GM13977 (cell line): ENCODE measurements around the gene ADAM10.

ENCODE experiments used
- DNase-seq: peaks from one replicate; pipeline ENCODE4 v3.0.0; 2012; ENCODE audit warnings: low spot score
- in situ Hi-C: fragments of 300-500 bp; cut with MboI; formaldehyde crosslinking; loops from one replicate; pipeline ENCODE4 v1.12.0; 2022; ENCODE audit warnings: low sequenced_read_pairs, low pct_unique_long_range_greater_than_20kb, mixed read lengths, inconsistent platforms; ENCODE audit not compliant: unreplicated experiment
- TF ChIP-seq, protein P1 (sequence below): IDR thresholded peaks from 2 replicates; pipeline ENCODE4 v1.5.1; 2012; ENCODE audit warnings: mild to moderate bottlenecking, control low read depth; ENCODE audit not compliant: insufficient read depth; ENCODE audit errors: extremely low read depth, missing control alignments

The ADAM10 gene

DNA sequence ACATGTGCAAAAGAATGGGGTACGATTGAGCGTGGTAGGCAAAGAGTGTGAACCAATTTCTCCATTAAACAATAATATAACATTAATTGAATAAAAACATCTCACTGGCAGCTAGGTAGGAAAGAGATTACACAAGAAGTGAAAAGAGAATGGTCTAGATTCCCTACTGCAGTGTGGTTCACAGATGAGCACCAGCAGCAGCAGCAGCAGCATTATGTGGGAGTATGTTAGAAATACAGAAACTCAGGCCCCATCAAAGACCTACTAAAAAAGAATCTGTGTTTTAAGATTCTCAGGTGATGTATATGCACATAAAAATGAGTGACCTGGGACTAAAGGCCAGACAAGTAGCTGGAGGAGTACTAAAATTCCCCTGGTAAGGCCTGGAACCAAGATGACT lies 118.2 kb downstream of the ADAM10 start:
- DNase-seq: no peak
- in situ Hi-C loops: no loop called here
- TF ChIP-seq, protein P1, sequence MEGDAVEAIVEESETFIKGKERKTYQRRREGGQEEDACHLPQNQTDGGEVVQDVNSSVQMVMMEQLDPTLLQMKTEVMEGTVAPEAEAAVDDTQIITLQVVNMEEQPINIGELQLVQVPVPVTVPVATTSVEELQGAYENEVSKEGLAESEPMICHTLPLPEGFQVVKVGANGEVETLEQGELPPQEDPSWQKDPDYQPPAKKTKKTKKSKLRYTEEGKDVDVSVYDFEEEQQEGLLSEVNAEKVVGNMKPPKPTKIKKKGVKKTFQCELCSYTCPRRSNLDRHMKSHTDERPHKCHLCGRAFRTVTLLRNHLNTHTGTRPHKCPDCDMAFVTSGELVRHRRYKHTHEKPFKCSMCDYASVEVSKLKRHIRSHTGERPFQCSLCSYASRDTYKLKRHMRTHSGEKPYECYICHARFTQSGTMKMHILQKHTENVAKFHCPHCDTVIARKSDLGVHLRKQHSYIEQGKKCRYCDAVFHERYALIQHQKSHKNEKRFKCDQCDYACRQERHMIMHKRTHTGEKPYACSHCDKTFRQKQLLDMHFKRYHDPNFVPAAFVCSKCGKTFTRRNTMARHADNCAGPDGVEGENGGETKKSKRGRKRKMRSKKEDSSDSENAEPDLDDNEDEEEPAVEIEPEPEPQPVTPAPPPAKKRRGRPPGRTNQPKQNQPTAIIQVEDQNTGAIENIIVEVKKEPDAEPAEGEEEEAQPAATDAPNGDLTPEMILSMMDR: no peak

DNA sequence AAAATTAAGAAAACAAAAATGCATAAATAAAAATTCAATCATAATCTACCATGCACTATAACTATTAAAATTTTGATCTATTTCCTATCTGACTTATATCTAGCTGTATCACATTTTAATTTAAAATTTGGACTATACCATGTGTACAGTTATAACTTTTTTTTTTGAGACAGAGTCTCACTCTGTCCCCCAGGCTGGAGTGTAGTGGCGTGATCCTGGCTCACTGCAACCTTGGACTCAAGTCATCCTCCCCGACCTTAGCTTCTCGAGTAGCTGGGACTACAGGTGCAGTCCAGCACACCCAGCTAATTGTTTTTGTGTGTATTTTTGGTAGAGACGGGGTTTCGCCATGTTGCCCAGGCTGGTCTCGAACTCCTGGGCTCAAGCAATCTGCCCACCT lies 119.9 kb downstream of the ADAM10 start:
- in situ Hi-C loops: no loop called here
- TF ChIP-seq, protein P1: no peak

DNA sequence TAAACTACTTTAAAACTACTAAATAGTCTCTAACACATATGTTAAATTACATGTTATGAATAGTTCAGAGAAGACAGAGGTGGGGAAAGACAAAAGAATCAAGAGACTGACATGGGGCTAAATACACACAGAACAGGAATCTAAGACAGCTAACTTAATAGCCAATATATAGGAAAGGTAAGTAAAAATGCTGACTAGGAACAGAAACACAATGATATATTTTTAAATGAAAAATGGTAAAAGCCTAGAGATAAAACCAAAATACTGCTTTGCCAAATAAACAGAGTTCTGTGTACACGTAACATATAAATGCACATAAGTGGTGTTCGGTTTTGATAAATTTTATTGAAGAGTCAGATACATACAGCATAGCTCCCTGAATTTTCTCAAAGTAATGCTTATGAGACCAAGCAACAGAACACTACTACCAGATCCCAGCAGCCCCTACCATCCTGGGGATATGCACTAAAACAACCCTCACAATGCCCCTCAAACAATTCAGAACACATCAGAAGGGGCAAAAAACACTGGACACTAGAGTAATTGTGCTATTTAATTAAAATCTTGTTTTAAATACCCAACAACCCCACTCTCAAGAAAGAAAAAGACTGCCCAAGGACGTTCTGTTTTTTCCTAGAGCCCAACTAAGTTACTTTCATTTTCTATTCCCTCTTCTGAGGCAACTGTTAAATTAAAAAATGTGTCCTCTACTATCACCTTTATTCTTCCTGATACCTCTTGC lies 121.1 kb downstream of the ADAM10 start:
- DNase-seq: peak; percentile 23
- in situ Hi-C loops: no loop called here
- TF ChIP-seq, protein P1: no peak

More for the DNA sequence above, 119.9 kb downstream of the ADAM10 start:
- DNase-seq: no peak

DNA sequence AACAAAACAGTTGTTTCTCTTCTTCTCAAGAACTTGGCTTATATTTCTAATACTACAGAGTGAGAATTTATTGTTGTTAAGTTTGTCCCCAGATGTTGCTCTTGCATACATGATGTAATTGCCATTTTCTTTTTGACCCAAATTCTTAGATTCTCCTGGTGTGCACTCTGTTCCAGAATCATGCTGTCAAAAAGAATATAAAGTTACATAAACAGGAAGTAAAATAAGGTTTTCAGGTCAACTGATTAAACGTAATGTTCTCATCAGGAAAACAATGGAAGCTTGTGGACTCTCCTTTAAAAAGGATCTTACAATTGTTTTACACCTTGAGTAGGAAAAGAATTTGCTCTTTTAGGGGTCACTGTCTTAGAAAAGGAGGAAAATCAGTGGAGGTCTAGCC lies 121.8 kb downstream of the ADAM10 start:
- in situ Hi-C loops: no loop called here
- TF ChIP-seq, protein P1: no peak
- DNase-seq: no peak

DNA sequence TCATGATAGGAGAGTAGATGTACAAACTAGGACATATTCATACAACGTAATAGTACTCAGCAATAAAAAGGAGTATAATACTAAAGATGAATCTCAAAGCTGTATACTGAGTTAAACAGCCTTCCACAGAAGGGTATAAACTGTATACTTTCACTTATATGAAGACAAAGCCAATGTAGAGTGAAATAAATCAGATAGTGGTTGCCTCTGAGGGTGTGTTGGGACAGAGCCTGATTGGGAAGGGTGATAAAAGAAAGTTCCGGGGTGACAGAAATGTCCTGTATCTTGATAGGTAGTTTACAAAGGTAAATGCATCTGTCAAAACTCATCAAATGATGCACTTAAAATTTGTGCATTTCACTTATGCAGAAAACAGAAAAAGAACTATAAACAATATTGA lies 122.5 kb downstream of the ADAM10 start:
- TF ChIP-seq, protein P1: no peak
- no peak for DNase-seq
- in situ Hi-C loops: no loop called here

DNA sequence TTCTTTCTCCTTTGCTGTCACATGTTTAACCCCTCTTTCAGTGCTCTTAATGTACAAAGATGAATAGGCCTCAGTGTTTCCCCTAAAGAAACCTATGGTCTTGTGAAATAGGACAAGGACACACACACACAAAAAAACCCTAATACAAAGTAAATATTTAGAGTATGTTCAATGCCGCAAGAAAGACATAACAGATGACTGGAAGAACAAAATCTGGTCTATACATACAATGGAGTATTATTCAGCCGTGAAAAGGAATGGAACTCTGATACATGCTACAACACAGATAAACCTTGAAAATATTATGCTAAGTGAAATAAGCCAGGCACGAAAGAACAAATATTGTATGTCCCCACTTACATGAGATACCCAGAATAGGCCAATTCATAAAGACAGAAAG lies 123.1 kb downstream of the ADAM10 start:
- in situ Hi-C loops: no loop called here
- DNase-seq: no peak
- TF ChIP-seq, protein P1: no peak
